Duodenal mucosa (tissue), 2 donors: Measurements from ENCODE around the gene COL23A1.
"Not testable (repeated sequence)": the region's sequence is repeated elsewhere in the genome, so short reads cannot be mapped to it uniquely, and the experiment has no call there.

Experiments used
- H3K27ac ChIP-seq: one replicate; pipeline ENCODE4 v1.7.0; 2013; ENCODE audit warnings: low read depth, low read length
- H3K27me3 ChIP-seq, 2 donors: one replicate each; pipeline ENCODE4 v1.7.0; 2013; ENCODE audit warnings: low read length in 2 of 2, control low read depth in 1 of 2; ENCODE audit not compliant: insufficient read depth in 2 of 2, control insufficient read depth in 1 of 2
- H3K36me3 ChIP-seq, 2 donors: one replicate each; pipeline ENCODE4 v1.7.0; 2013; ENCODE audit warnings: low read length in 2 of 2, control low read depth in 1 of 2; ENCODE audit not compliant: insufficient read depth in 2 of 2, control insufficient read depth in 1 of 2
- H3K4me1 ChIP-seq, 2 donors: one replicate each; pipeline ENCODE4 v1.7.0; 2013; ENCODE audit warnings: low read length in 2 of 2, control low read depth in 1 of 2; ENCODE audit not compliant: insufficient read depth in 2 of 2, control insufficient read depth in 1 of 2
- H3K4me3 ChIP-seq, 2 donors: one replicate each; pipeline ENCODE4 v1.7.0; 2013; ENCODE audit warnings: low read length in 2 of 2, low read depth in 1 of 2
- H3K9ac ChIP-seq, 2 donors: one replicate each; pipeline ENCODE4 v1.7.0; 2013; ENCODE audit warnings: low read length in 2 of 2, low read depth in 1 of 2
- H3K9me3 ChIP-seq, 2 donors: one replicate each; pipeline ENCODE4 v1.7.0; 2013; ENCODE audit warnings: low read length in 2 of 2, control low read depth in 1 of 2; ENCODE audit not compliant: control insufficient read depth in 1 of 2

COL23A1 gene

GRCh38 chr5:178496214-178496613, 94.0 kb downstream of the COL23A1 start:
- Histone ChIP-seq H3K4me3 (no peak overlapping the region), H3K4me1 (no peaks in the 10 kb centered on the region), H3K9me3 (no peaks in the 10 kb centered on the region), H3K36me3 (no peaks in the 10 kb centered on the region), H3K27me3 (no peaks in the 10 kb centered on the region), H3K27ac (no peak overlapping the region), H3K9ac (no peak overlapping the region)

- no peaks in the 10 kb centered on the region for H3K36me3 ChIP-seq
- no peaks in the 10 kb centered on the region for H3K9me3 ChIP-seq
- H3K27me3 ChIP-seq = no peaks in the 10 kb centered on the region
- no peak overlapping the region for H3K27ac ChIP-seq
- no peak overlapping the region for H3K9ac ChIP-seq
- no peaks in the 10 kb centered on the region for H3K4me1 ChIP-seq
- H3K4me3 ChIP-seq = no peak overlapping the region
These were observed 94.5 kb downstream of the COL23A1 start for GRCh38 chr5:178495706-178496105.

DNA sequence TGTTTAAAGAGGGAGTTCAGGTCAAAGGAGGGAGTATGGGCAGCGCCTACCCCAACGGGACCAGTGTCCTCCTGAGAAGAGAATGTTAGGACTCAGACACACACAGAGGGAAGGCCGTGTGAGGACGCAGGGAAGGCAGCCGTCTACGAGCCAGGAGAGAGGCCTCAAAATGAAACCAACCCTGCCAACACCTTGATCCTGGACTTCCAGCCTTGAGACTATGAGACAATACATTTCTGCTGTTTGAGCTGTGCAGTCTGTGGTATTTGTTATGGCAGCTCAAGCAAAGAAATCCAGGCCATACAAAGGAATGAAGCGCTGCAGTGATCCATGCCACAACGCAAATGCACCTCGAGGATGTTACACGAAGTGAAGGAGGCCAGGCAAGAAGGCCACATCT, 97.9 kb downstream of the COL23A1 start:
- H3K27ac ChIP-seq = no peak overlapping the region
- peaks cover 0 to 3% of the 10 kb centered on the region in 2 donors for H3K9me3 ChIP-seq
- H3K36me3 ChIP-seq = no peaks in the 10 kb centered on the region
- H3K27me3 ChIP-seq = no peaks in the 10 kb centered on the region
- no peak overlapping the region for H3K4me3 ChIP-seq
- no peaks in the 10 kb centered on the region for H3K4me1 ChIP-seq
- no peak overlapping the region for H3K9ac ChIP-seq

GRCh38 chr5:178490935-178491652, 99.1 kb downstream of the COL23A1 start:
- Histone ChIP-seq H3K27me3 (no peaks in the 10 kb centered on the region), H3K4me1 (no peaks in the 10 kb centered on the region), H3K4me3 (no peak overlapping the region), H3K9me3 (peaks cover 0 to 3% of the 10 kb centered on the region in 2 donors), H3K9ac (no peak overlapping the region), H3K36me3 (no peaks in the 10 kb centered on the region), H3K27ac (no peak overlapping the region)

DNA sequence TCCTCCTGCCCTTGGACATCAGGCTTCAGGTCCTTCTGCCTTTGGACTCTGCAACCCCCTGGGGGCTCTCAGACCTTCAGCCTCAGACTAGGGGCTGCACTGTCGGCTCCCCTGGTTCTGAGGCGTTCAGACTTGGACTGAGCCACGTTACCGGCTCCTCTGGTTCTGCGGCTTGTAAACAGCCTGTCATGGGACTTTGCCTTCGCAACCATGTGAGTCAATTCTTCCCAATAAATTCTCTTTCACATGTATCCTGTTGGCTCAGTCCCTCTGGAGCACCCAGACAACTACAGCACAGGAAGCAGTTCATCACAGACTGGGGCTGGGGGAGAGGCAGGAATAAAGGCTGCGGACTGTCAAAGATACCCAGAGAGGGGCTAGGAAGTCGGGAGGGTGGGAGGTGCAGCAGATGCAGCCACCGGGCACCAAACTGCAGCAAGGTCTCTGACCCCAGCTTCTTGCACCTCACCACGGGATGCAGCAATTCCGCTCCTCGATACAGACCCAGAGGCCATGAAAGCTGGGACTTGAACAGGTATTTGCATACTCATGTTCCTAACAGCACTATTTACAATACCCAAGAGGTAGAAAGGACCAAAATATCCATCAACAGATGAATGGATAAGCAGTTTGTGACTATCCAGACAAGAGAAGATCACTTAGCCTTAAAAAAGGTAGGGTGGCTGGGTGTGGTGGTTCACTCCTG, 100.8 kb downstream of the COL23A1 start:
- no peak overlapping the region for H3K4me3 ChIP-seq
- no peak overlapping the region for H3K9ac ChIP-seq
- H3K27me3 ChIP-seq = no peaks in the 10 kb centered on the region
- no peaks in the 10 kb centered on the region for H3K36me3 ChIP-seq
- no peaks in the 10 kb centered on the region for H3K4me1 ChIP-seq
- H3K27ac ChIP-seq = no peak overlapping the region
- H3K9me3 ChIP-seq = peaks cover 0 to 3% of the 10 kb centered on the region in 2 donors

- no peaks in the 10 kb centered on the region for H3K4me1 ChIP-seq
- no peaks in the 10 kb centered on the region for H3K27me3 ChIP-seq
- peaks cover 0 to 3% of the 10 kb centered on the region in 2 donors for H3K9me3 ChIP-seq
- no peak overlapping the region for H3K27ac ChIP-seq
- H3K9ac ChIP-seq = no peak overlapping the region
- no peaks in the 10 kb centered on the region for H3K36me3 ChIP-seq
- H3K4me3 ChIP-seq = no peak overlapping the region
These were observed 101.5 kb downstream of the COL23A1 start for GRCh38 chr5:178488696-178489095.

GRCh38 chr5:178487911-178488600, 102.1 kb downstream of the COL23A1 start:
- Histone ChIP-seq H3K4me3 (no peak overlapping the region), H3K36me3 (no peaks in the 10 kb centered on the region), H3K4me1 (no peaks in the 10 kb centered on the region), H3K9me3 (peaks cover 0 to 3% of the 10 kb centered on the region in 2 donors), H3K27ac (no peak overlapping the region), H3K9ac (no peak overlapping the region), H3K27me3 (no peaks in the 10 kb centered on the region)

GRCh38 chr5:178486878-178487512, 103.2 kb downstream of the COL23A1 start:
- not testable (repeated sequence) for H3K27me3 ChIP-seq, H3K4me1 ChIP-seq, H3K36me3 ChIP-seq, H3K4me3 ChIP-seq, H3K9ac ChIP-seq, H3K9me3 ChIP-seq, H3K27ac ChIP-seq

DNA sequence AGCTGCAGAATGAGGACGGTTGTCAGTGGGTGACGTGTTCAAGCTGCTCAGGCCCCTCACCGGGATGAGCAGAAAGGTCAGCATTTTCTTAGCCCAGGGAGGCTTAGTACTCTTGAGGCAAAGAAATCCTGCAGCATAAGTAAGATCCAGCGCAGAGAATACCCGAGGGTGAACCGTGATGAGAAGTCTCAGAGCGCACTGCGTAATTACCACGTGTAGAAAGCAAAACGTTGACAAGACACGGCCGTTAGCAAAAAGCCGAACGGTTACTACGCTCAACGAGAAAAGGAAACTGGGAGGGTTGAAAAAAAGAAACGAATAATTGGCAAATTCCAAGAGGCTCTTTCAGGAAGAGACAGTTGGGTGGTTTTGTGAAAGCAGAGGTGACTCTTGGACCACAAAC, 104.0 kb downstream of the COL23A1 start:
- Histone ChIP-seq H3K27ac (no peak overlapping the region), H3K9me3 (peaks cover 0 to 3% of the 10 kb centered on the region in 2 donors), H3K4me3 (no peak overlapping the region), H3K36me3 (no peaks in the 10 kb centered on the region), H3K27me3 (no peaks in the 10 kb centered on the region), H3K9ac (no peak overlapping the region), H3K4me1 (no peaks in the 10 kb centered on the region)

DNA sequence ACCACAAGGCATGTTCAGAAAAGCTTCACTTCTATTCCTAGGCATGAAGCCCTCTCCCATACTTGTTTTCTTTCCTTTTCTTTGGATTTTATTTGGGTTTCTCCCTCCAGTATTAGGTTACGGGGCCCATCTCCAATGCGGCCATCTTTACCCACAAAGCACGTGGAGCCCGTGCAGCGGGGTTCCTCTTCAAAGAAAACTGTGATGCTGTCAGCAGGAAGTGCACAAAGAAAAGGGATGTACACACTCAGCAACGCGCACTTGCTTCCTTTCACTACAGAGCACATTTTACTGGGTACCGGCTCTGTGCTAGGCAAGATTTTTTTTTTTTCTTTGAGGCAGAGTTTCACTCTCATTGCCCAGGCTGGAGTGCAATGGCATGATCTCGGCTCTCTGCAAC, 106.6 kb downstream of the COL23A1 start:
- no peak overlapping the region for H3K27ac ChIP-seq
- H3K9me3 ChIP-seq = no peaks in the 10 kb centered on the region
- peaks cover 0 to 2% of the 10 kb centered on the region in 2 donors for H3K4me1 ChIP-seq
- no peaks in the 10 kb centered on the region for H3K36me3 ChIP-seq
- no peak overlapping the region for H3K4me3 ChIP-seq
- no peak overlapping the region for H3K9ac ChIP-seq
- no peaks in the 10 kb centered on the region for H3K27me3 ChIP-seq
